ENCODE measurements around the gene IL34.

Gene IL34

DNA sequence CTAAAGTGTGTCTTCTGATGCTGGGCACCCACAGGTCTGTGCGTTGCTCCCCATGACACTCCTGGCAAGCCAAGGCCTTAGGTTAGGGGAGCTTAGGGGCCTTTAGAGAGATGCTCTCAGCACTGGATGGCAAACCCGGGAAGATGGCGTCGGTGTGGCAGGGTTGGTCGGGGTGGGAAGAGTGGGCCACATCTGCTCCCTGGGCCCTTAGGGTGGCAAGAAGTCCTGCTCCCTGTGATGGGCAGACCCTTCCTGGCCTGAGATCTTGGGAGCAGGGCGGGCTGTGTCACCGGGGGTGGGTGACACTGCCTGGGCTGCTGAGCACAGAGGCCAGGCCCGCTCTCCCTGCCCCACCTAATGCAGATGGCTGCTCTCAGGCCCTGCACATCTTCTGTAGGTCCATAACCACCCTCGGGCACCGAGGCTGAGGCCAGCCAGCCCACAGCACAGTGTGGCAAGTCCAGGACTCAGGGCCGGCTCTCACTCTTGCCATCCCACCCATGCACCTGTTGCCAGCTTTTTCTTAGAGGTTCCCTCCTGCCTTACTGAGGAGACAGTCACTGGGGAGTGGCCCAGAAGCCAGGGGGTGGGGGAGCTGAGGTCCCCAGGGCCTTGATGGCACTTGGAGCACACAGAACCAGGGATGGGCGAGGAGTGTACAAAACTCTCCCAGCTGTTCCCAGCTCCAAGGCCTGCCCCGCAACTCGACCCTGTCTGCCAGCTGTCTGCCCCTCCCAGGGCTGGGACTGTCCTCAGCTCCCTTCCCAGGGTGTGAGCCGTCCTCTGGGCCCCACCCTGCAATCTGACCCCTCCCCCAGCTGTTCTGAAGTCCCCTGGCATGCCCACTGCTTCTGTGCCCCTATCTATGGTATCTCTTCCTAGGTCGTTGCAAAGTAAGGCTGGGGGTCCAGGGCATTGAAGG, 43.9 kb downstream of the IL34 start:
- no peak for DNase-seq

DNA sequence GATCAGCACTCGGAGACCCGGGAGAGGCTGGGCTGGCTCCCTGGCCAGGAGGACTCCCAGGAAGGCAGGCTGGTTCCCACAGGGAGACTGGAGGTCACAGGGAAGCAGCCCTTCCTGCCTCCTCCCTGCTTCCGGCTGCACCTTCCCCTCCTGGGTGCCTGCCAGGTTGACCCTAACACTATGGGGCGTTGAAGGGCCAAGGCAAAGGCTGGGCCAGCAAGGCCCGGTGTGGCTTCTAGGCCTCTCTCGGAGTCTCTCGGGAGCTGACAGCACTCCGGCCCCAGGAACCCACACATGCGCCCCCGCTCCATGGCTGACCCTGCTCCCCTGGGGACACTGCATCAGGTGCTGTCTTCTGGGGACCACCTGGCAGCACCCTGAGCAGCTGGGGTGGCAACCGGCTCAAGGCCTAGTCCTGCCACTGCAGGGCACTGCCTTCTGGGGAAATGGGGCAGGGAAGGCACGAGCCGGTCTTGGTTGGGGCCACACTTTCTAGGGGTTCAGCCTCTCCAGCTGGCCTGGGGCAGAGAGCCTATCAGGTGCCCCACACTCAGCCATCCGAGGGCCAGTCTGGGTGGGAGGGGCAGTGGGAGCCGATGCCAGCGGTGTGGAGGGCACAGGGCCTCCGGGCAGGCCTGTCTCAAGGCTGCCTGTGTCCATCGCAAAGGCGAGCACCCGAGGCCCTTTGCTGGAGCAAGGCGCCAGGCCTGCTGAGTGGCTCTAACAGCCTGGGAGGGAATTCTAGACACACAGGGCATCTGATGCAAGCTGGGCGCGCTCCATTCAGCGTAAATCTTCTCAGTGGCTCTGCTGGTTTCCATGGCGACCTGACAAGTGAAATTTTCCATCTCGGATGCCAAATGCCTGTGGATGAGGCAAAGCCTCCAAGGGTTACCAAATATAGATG, 45.1 kb downstream of the IL34 start:
- no peak for DNase-seq

DNA sequence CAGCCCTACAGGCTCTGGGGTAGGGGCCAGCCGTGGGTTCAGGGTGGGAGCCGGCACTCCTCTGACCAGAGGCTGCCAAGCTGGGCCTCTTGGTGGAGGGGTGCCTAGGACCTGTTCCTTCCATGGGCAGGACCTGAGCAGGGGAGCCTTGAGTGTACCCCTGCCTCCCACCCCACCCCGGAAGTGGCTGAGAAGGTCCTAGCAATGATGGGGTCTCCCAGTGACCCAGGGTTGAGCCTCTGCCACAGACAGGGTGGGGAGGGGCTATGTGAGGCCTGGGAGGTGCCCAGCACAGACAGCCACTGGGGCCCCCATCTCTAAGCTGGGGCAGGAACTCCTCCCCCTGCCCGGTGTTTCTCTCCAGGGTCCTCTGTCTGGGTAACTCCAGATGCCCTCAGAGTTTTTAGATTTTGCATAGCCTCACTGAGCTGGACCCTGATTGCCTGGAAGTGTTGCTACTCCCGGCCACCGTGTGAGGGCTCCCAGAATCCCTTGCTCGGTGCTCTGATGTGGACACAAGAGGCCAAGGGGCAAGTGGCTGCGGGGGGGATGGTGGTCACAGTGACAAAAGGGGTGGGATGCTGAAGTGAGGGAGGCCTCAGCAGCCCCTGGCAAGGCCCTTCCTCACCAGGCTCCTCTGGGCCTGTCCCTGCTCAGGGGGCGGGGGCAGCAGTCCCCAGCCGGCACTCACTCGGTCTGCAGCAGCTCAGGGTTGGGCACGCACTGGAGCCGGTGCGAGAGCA, 45.9 kb downstream of the IL34 start:
- no peak for DNase-seq

DNA sequence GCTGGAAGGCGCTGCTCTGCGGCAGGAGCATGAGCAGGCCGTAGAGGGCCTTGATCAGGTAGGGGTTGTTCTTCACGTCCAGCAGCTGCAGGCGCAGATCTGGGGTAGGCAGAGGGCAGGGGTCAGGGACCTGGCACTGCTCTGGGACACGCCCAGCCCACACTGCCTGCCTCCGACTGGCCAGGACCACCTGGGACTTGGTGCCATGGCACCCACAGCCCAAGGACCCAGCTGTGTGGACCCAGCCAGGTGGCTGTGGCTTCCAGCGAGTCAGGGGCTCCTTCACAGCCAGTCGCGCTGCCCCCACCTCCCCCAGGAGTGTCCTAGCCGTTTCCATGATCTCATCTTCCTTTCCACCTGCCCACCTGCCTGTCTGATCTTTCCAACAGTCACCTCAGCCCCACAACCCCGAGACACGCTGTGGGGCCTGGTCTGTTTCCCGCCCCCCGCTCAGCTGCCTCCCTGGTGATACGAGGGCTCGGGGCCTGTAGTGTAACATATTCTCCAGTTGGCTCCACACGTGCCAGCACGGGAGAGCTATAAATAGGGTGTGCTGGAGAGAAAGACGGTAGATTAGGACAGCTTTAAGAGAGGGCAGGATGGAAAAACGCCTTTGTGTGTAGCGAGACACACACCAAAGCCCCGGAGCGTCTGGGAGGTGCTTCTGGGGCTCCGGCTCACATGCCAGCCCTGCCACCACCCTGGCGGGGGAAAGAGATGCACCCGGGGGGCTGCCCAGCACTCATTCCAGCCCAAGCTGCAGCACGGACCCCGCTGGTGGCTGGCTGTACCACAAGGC, 46.7 kb downstream of the IL34 start:
- DNase-seq, result no peak

DNA sequence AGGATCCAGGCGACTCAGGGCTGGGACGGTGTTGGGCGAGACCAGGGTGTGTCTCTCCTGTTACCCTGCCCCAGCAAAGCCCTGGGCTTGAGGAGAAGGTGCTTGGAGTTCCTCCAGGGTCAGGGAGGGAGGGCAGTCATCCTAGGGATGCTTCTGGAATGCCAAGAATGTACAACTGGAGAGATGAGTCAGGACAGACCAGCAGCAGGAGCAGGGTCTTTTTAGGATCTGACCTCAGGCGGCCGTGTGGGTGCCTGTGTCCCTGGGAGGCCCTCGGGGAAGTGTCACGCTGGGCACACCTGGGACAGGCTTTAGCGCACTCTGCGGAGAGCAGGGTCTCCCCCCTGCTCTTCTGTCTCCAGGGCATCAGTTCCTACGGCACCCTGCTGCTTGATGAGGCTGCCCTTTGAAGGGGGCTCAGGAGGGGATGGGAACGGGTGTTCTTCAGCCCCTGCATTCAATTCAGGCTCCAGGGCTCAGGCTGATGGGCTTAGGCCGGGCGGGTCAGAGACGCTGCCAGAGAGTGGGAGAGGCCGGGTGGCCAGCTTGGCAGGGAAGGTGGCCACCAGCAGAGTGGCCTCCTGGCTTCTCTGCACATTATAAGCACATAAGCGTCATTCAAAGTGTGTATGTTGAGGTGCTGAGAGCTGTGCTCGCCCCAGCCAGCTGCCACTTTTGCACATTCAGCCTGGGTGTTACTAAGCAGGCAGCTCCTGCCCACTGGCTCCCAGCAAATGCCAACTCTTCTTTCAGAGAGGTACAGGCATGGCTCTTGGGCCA, 47.9 kb downstream of the IL34 start:
- no peak for DNase-seq

DNA sequence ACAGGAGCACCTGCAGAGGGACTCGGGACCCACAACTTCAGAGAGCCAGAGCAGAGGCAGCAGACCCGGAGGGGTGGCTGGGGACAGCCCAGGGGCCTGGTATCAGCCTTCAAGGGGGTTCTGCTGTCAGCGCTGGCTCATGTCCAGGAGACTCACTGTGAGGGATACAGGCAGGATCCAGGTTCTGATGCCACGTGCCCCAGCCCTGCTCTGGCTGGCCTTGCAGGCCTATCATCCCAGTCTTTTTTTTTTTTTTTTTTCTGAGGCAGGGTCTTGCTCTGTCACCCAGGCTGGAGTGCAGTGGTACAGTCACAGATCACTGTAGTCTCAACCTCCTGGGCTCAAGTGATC, 48.5 kb downstream of the IL34 start:
- no peak for DNase-seq

DNA sequence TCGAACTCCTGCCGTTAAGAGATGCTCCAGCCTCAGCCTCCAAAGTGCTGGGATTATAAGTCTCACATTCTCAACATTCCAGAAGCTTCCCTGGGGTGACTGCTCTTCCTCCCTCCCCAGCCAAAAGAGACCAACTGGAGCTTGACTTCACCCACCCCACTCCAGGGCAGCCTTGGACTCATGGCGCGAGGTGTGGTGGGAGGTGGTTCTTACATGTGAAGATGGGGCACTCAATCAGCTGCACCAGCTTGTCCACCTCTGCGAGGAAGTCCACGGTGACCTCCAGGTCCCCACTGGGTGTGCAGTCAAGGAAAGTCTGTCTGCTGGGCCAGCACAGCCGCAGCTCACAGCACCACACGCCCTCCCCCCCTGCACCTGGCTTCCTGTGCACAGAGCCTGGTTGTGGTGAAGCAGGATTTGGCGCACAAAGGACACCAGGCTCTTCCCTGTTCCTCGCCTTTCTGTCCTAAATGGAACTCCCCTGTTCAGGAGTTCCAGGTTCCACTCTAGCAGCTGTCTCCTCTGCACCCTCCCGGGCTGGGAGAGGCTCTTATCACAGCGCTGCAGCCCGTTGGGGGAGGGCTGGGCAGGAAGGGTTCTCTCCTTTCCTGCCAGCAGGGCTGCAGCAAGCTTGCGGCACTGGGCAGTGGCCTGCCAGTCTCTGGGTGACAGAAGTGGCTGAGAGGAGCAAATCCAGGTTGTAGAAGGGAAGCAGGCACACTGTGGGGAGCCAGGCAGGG, 49.1 kb downstream of the IL34 start:
- DNase-seq, result no peak

DNA sequence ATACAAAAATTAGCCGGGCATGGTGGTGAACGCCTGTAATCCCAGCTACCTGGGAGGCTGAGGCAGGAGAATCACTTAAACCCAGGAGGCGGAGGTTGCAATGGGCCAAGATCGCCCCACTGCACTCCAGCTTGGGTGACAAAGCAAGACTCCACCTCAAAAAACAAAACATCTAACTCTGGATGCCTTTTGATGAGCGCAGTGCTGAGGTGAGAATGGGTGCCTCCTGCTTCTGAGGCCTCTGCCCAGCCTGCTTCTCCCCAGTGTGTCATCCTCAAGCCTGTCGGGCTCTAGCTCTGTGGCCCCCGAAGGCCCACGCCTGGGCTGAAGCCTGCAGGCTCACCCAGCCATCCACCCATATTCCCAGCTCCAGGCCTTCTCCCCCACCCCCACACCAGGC, 50.0 kb downstream of the IL34 start:
- DNase-seq, result no peak

DNA sequence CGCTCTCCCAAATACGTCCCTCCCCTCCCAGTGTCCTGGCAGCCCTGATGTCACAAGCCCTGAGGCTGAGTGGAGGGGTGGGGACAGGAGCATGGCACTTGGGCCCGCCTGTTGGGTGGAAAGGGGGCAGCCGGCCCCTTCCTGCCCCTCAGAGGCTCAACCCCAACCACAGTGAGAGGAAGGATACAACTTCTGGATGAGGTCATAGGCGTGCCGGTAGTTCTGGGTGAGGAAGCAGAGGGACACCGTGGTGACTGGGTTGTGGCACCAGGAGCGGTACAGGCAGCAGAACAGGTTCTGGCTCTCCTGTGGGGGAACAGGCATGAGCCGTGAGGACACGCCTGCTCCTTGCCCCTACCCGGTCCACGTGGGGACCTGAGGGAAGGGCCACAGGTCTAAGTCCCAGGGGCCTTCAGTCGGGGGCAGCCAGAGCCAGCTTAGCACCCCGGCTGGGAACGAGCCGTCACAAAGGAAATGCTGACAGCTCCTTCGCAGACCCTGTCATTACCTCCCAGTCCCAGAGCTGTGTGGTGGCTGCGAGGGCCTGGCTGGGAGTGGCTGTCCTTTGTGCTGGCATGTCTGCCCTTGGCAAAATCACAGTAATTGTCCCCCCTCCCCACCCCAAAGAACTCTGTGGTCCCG, 50.7 kb downstream of the IL34 start:
- DNase-seq, result peak in 1 of 2 experiments; percentile 45

DNA sequence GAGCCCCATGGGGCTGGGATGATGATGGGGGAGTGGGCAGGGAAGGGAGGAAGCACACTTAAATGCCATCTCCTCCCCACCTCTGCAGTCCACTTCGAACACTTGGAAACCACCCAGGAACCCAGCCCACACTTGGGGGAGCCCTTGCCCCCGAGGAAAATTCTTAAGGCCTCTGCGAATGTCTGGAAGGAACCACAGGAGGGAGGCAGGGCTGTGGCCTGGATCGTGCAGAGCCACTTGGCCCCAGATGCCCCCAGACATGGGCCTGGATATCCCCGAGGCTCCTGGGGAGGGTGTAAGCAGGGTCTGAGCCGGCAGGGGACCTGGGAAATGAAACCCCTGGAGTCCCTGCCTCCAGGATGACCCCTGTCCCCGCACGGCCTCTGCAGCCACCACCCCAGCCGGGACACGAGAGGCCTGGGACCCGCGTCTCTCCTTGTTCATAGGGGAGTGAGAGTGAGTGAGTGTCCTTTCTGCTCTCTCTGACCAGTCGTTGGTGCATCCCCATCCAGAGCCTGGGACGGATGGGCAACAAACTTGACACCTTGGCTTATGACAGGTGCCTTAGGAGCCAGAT, 51.3 kb downstream of the IL34 start:
- no peak for DNase-seq

DNA sequence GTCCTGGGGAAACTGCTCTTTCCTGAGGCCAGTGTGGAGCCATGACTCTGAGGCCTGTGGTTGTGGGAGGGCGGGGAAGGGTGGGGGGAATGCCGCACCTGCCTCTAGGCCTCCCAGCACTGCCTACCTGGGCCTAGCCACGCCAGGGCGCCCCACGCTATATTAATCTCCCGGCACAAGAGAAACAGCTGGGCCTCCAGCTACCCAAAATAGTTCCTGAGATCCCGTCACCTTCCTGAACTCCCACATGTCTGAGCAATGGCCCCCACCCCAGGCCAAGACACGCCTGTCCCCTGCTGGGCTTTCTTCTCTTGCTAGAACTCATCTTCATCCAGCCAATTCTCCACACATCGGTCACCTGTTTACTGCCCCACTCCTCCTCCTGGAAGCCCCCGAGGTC, 52.5 kb downstream of the IL34 start:
- no peak for DNase-seq

DNA sequence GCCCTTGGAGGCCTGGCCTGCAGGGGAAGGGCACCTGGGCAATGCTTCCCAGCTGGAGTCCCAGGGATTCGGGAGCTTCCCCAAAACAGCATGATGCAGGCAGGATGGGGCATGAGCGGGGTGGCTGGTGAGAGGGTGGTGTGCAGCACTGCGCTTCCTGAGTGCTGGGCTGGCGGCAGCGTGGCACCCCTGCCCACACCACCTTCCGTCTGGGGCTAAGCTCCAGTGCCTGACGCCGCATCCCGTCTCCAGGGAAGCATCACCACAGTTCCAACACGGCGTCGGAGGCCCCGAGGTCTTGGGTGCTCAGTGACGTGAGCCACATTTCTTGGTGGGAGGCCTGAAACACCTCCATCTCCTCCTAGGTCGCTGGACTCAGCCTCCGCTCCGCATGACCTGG, 53.3 kb downstream of the IL34 start:
- no peak for DNase-seq

DNA sequence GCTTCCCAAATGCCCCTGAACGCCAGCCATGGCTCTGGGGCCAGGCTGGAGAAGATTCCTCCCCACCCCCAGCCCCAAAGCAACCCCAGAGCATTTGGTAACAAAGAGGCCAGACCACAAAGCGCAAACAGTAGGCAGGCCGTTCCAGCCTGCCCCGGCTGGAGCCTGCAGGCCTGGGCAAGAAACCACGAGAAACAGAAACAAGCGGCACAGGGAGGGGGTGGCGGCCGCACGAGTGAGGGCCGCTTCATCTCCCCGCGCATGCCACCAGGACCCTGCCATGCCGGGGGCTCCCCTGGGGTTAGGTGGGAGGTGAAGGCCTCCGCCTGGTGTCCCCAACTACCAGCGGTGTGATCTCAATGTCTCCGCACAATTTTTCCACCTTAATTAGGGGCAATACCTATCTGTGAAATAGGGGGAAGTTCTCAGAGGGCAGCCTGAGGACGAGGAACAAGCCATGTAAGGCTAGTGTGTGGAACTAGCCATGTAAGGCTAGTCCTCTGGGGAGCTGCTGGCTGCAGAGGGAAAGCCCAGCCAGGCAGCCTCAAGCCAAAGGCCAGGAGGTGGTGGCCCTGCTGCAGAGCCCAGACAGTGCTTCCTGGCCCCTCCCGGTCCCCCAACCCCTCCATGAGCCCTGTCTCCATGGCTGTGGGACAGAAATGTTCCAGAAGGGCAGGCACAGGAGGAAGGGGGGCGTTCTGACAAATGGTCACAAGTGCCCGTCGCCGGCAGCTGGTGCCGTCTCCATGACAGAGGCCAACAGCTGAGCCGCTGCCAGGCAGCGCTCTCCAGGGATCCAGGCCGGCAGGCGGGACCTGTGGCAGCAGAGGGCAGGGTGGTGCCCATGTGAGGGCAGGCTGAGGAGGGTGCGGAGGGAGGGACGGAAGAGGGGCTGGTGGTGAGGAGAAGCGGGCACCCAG, 54.0 kb downstream of the IL34 start:
- no peak for DNase-seq

DNA sequence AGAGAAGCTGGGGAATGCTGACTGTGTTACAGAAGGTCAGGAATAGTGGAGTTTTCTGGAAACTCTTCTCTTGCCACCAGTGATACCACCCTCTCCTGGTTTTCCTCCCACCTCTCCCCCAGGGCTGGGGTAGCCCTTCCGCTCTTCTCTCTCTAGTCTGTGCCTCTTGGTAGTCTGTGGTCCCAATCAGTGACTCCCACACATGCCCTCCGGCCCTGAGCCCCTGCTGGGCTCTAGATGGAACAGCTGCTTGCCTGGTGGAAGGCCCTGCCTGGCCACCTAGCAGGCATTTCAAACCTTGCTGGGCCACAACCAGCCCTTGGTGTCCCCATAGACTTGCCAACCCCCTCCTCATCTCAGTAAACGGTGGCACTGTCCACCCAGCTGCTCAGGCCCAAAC, 54.7 kb downstream of the IL34 start:
- DNase-seq, result no peak

DNA sequence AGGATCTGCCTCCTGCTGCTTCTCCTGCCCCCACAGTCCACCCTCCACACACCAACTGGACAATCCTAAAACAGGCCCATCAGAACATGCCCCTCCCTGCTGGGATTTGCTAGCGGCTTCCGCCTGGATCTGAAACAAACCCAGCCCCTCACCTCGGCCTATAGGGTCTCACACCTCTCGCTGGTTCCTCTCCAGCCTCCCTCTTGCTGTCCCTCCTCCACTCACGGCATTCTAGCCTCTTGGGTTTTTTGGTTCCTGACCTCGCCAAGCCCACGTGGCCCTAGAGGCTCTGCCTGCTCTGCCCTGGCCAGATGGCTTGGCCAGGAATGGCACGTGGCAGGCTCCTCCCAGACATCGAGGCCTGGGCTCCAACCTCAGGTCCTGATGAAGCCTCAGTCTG, 55.2 kb downstream of the IL34 start:
- no peak for DNase-seq

DNA sequence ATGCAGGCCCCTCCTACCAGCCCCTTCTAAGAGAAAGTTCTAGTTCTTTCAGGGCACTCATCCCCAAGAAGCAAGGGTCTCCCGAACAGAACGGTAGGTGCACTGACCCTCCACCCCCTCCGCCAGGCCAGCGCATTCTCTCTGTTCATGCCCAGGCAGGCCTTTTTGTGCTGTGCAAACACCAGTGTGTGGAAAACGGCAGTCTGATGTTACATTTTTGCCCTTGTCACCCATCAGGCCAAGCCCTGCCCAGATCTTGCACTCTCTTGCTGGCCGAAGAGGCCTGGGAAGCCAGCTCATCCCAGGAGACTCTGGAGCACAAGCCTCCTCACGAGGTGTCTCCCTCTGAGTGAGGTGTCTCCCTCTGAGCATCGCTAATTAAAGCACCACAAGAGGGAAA, 55.6 kb downstream of the IL34 start:
- DNase-seq, result no peak

DNA sequence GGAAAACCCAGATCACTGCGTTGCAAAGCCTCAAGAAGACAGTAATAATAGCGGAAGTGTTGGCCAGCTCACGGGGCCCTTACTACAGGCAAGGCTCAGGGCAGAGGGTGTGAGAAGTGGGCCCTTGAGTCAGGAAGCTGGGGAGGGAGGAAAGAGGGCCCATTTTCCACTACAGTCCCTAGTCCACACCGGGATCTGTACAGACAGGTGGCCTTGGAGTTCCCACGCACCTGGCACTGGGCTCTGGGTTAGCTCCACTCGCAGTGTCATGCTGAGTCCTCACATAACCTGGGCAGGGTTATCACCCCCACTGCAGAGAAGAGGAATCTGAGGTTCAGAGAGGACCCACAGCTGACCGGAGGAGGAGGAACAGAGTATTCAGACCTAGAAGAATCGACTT, 56.3 kb downstream of the IL34 start:
- no peak for DNase-seq

DNA sequence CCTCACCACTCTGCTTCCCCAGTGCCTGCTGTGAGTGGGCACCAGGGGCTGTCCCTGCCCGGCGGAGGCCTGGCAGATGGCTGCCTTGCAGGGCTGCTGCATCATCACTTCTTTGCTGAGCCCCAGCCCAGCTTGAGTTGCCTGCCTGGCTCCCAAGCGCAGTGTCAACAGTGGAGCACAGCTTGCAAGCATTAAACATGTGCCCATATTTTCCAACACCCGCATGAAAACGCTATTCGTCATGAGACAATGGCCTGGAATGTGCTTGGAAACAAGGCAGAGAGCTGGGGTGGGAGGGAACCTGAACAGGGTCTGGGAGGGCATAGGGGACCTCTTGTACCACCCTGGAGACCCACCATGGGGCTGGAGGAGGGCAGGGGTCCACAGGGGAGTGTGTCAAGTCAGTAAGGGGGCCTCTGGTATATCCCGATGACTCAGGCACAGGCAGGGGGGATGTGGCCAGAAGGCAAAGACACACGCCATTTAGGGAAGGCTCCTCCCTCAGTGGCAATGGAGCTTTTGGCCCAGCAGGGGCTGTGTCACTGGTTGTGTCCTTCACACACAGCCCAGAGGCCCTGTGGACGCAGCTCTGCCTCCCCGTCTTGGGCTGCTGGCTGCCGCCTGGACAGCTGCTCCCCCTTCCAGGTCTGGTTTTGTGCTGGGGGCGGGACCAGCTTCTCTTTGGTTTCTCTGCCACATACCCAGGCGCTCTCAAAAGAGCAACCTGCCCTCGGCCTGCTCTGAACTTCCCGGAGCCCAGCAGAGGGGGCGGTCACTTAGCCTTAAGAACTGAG, 56.9 kb downstream of the IL34 start:
- DNase-seq, result no peak

Data from activated T-cell treated with anti-CD3 and anti-CD28 coated beads, Interleukin-2, amount 50 U/mL, for 48 hours (primary cell).